ENCODE measurements around the gene EHMT1.

EHMT1 gene

DNA sequence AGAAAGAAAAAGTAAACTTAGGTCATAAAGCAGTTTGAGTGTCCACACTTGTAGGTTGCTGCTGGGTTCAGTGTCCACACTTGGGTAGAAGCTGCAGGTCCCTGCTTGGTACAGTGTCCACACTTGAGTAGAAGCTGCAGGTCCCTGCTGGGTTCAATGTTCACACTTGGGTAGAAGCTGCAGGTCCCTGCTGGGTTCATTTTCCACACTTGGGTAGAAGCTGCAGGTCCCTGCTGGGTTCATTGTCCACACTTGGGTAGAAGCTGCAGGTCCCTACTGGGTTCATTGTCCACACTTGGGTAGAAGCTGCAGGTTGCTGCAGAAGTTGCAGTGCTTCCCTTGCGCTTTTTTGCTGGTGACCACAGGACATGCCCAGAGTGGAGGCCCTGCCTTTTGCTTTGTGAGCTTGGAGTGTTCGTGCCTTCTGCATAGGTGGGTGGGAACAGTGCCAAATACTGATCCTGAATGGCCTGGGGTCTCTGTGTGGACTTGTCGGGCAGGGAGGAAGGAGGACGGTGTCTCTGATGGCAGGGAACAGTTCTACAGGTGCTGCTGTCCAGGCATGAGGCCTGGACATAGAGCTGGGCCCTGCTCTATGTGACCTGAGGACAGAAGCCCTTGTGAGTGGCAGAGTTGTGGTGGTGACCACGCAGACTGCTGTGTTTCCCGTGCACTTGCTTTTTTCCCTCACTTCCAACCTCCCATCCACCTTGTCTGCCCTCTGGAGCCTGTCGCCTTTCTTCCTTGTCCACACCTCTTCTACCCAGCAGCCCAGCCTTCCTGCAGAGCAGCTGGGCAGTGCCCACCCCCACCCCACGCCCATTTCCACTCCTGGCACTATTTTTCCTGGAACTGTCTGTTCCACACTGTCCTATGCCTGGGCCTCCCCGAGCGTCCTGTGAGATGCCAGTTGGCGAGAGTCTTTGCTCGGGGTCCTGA, 120.8 kb downstream of the EHMT1 start:
- no peak for TF ChIP-seq EZH2phosphoT487 (IDR thresholded peaks at IDR 0.05; ENCODE audit: low read length)
- no peak overlapping the region for H3K27ac ChIP-seq (ENCODE audit: low read length)
- H3K4me3 ChIP-seq (ENCODE audit: low read length) = no peak overlapping the region
- no peak overlapping the region for H2AFZ ChIP-seq (ENCODE audit: low read length)
- H3K79me2 ChIP-seq (ENCODE audit: low read length) = no peaks in the 10 kb centered on the region
- no peak overlapping the region for H3K4me2 ChIP-seq (ENCODE audit: low read depth, low read length)
- no peak for DNase-seq
- H3K27me3 ChIP-seq (replicated peaks; ENCODE audit: insufficient read depth, low read length) = no peaks in the 10 kb centered on the region
- 0 out of 2 replicates have a peak, but pooled peaks cover 9% of the 10 kb centered on the region for H3K4me1 ChIP-seq (ENCODE audit: low read length)
- no peaks in the 10 kb centered on the region for H3K9me2 ChIP-seq (replicated peaks; ENCODE audit: insufficient read depth, low read length)
- no peak overlapping the region for H3K9ac ChIP-seq (ENCODE audit: low read length)
- H3K36me3 ChIP-seq (replicated peaks; ENCODE audit: insufficient read depth, low read length) = no peaks in the 10 kb centered on the region
- peaks cover 7% of the 10 kb centered on the region for H3F3A ChIP-seq (ENCODE audit: insufficient read depth, low read length)
- H4K20me1 ChIP-seq (ENCODE audit: insufficient read depth, low read length) = no peaks in the 10 kb centered on the region
- H3K9me3 ChIP-seq (replicated peaks; ENCODE audit: insufficient read depth, low read length) = no peaks in the 10 kb centered on the region

- Histone ChIP-seq H4K20me1 (ENCODE audit: insufficient read depth, low read length) (no peaks in the 10 kb centered on the region), H3K4me2 (ENCODE audit: low read depth, low read length) (no peak overlapping the region), H2AFZ (ENCODE audit: low read length) (no peak overlapping the region), H3K9me2 (replicated peaks; ENCODE audit: insufficient read depth, low read length) (no peaks in the 10 kb centered on the region), H3K4me3 (ENCODE audit: low read length) (no peak overlapping the region), H3K27me3 (replicated peaks; ENCODE audit: insufficient read depth, low read length) (no peaks in the 10 kb centered on the region), H3K27ac (ENCODE audit: low read length) (no peak overlapping the region), H3K4me1 (ENCODE audit: low read length) (0 out of 2 replicates have a peak, but pooled peaks cover 9% of the 10 kb centered on the region), H3K9me3 (replicated peaks; ENCODE audit: insufficient read depth, low read length) (no peaks in the 10 kb centered on the region), H3K79me2 (ENCODE audit: low read length) (no peaks in the 10 kb centered on the region), H3F3A (ENCODE audit: insufficient read depth, low read length) (peaks cover 7% of the 10 kb centered on the region), H3K9ac (ENCODE audit: low read length) (no peak overlapping the region), H3K36me3 (replicated peaks; ENCODE audit: insufficient read depth, low read length) (no peaks in the 10 kb centered on the region)
- no peak for DNase-seq
- TF ChIP-seq EZH2 (optimal IDR thresholded peaks at IDR 0.05; ENCODE audit: low read depth, low read length) (no peak), EZH2phosphoT487 (IDR thresholded peaks at IDR 0.05; ENCODE audit: low read length) (no peak)
- TF ChIP-seq, protein P1, sequence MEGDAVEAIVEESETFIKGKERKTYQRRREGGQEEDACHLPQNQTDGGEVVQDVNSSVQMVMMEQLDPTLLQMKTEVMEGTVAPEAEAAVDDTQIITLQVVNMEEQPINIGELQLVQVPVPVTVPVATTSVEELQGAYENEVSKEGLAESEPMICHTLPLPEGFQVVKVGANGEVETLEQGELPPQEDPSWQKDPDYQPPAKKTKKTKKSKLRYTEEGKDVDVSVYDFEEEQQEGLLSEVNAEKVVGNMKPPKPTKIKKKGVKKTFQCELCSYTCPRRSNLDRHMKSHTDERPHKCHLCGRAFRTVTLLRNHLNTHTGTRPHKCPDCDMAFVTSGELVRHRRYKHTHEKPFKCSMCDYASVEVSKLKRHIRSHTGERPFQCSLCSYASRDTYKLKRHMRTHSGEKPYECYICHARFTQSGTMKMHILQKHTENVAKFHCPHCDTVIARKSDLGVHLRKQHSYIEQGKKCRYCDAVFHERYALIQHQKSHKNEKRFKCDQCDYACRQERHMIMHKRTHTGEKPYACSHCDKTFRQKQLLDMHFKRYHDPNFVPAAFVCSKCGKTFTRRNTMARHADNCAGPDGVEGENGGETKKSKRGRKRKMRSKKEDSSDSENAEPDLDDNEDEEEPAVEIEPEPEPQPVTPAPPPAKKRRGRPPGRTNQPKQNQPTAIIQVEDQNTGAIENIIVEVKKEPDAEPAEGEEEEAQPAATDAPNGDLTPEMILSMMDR (IDR thresholded peaks at IDR 0.05; ENCODE audit: low read length) = no peak
Measured at GRCh38 chr9:137740312-137740711, 121.5 kb downstream of the EHMT1 start.

DNA sequence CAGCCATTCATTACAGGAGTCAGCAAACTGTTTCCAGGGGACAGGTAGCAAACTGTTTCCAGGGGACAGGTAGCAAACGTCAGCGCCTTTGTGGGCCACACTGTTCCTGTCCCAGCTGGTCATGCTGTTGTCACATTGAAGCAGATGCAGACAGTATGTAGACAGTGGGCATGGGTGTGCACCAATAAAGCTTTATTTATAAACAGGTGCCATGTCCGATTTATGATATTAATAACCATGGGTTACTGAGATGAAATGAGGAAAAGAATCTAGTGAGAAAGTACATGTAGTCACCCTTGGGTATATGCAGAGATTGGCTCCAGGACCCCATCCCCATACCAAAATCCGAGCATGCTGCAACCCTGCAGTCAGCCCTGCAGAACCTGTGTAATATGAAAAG, 122.5 kb downstream of the EHMT1 start:
- H3K27me3 ChIP-seq (replicated peaks; ENCODE audit: insufficient read depth, low read length) = no peaks in the 10 kb centered on the region
- H3K9me2 ChIP-seq (replicated peaks; ENCODE audit: insufficient read depth, low read length) = no peaks in the 10 kb centered on the region
- H3K4me3 ChIP-seq (ENCODE audit: low read length) = no peak overlapping the region
- no peaks in the 10 kb centered on the region for H3K79me2 ChIP-seq (ENCODE audit: low read length)
- TF ChIP-seq EZH2phosphoT487 (IDR thresholded peaks at IDR 0.05; ENCODE audit: low read length) (no peak), EZH2 (optimal IDR thresholded peaks at IDR 0.05; ENCODE audit: low read depth, low read length) (no peak)
- TF ChIP-seq, protein P1 (IDR thresholded peaks at IDR 0.05; ENCODE audit: low read length) = no peak
- H3K9ac ChIP-seq (ENCODE audit: low read length) = no peak overlapping the region
- no peak for DNase-seq
- H3K36me3 ChIP-seq (replicated peaks; ENCODE audit: insufficient read depth, low read length) = no peaks in the 10 kb centered on the region
- H3F3A ChIP-seq (ENCODE audit: insufficient read depth, low read length) = peaks cover 7% of the 10 kb centered on the region
- no peak overlapping the region for H3K4me2 ChIP-seq (ENCODE audit: low read depth, low read length)
- H3K4me1 ChIP-seq (ENCODE audit: low read length) = 0 out of 2 replicates have a peak, but pooled peaks cover 9% of the 10 kb centered on the region
- no peaks in the 10 kb centered on the region for H4K20me1 ChIP-seq (ENCODE audit: insufficient read depth, low read length)
- H3K27ac ChIP-seq (ENCODE audit: low read length) = no peak overlapping the region
- no peak overlapping the region for H2AFZ ChIP-seq (ENCODE audit: low read length)
- no peaks in the 10 kb centered on the region for H3K9me3 ChIP-seq (replicated peaks; ENCODE audit: insufficient read depth, low read length)

GRCh38 chr9:137742698-137743097, 123.9 kb downstream of the EHMT1 start:
- TF ChIP-seq, protein P1 (IDR thresholded peaks at IDR 0.05; ENCODE audit: low read length) = no peak
- no peak for TF ChIP-seq EZH2 (optimal IDR thresholded peaks at IDR 0.05; ENCODE audit: low read depth, low read length)
- TF ChIP-seq EZH2phosphoT487 (IDR thresholded peaks at IDR 0.05; ENCODE audit: low read length) = no peak
- Histone ChIP-seq H3K9me2 (replicated peaks; ENCODE audit: insufficient read depth, low read length) (no peaks in the 10 kb centered on the region), H3K36me3 (replicated peaks; ENCODE audit: insufficient read depth, low read length) (no peaks in the 10 kb centered on the region), H3K4me3 (ENCODE audit: low read length) (no peak overlapping the region), H3K79me2 (ENCODE audit: low read length) (no peaks in the 10 kb centered on the region), H3K9ac (ENCODE audit: low read length) (no peak overlapping the region), H4K20me1 (ENCODE audit: insufficient read depth, low read length) (no peaks in the 10 kb centered on the region), H3K27me3 (replicated peaks; ENCODE audit: insufficient read depth, low read length) (no peaks in the 10 kb centered on the region), H3F3A (ENCODE audit: insufficient read depth, low read length) (0 out of 2 replicates have a peak, but pooled peaks cover under 1% of the 10 kb centered on the region), H2AFZ (ENCODE audit: low read length) (no peak overlapping the region), H3K27ac (ENCODE audit: low read length) (no peak overlapping the region), H3K4me2 (ENCODE audit: low read depth, low read length) (no peak overlapping the region), H3K9me3 (replicated peaks; ENCODE audit: insufficient read depth, low read length) (no peaks in the 10 kb centered on the region), H3K4me1 (ENCODE audit: low read length) (0 out of 2 replicates have a peak, but pooled peaks cover 3% of the 10 kb centered on the region)
- no peak for DNase-seq

Data from MM.1S (cell line).